HepG2 (cell line): ENCODE results near the gene AGAP1. TPM values are rescaled to one million over a fixed set of nuclear protein-coding genes. Genes with fewer than 3 reads are reported as not detected.

Source experiments
- ARNTL ChIP-seq: sonication (generic); formaldehyde crosslinking; IDR thresholded peaks from 2 replicates; pipeline ENCODE4 v1.4.0; 2020; ENCODE audit warnings: mild to moderate bottlenecking, missing genetic modification reagents
- BCLAF1 ChIP-seq: fragments of 450-650 bp; IDR thresholded peaks from 2 replicates; pipeline ENCODE4 v1.6.1; 2017; ENCODE audit warnings: mild to moderate bottlenecking
- NFE2L1 ChIP-seq: sonication (generic); formaldehyde crosslinking; IDR thresholded peaks from 2 replicates; pipeline ENCODE4 v1.4.0; 2020; ENCODE audit warnings: missing genetic modification reagents, mild to moderate bottlenecking, borderline replicate concordance
- NFYC ChIP-seq: IDR thresholded peaks from 2 replicates; pipeline ENCODE4 v1.6.1; 2016; ENCODE audit warnings: missing genetic modification reagents, missing compliant biosample characterization
- PAX8 ChIP-seq: sonication (generic); formaldehyde crosslinking; IDR thresholded peaks from 2 replicates; pipeline ENCODE4 v1.8.0; 2022; ENCODE audit warnings: mild to moderate bottlenecking, missing genetic modification reagents, borderline replicate concordance
- RBM39 ChIP-seq: fragments of 200-400 bp; formaldehyde crosslinking; IDR thresholded peaks from one replicate; pipeline ENCODE4 v1.6.1; 2018; ENCODE audit warnings: antibody characterized with exemption, mild to moderate bottlenecking, low read depth, low read length; ENCODE audit not compliant: poor library complexity, severe bottlenecking
- SMYD3 ChIP-seq: sonication (generic); formaldehyde crosslinking; IDR thresholded peaks from 2 replicates; pipeline ENCODE4 v1.8.1; 2023; ENCODE audit warnings: mild to moderate bottlenecking, missing genetic modification reagents
- ZNF101 ChIP-seq: sonication (generic); formaldehyde crosslinking; IDR thresholded peaks from 2 replicates; pipeline ENCODE4 v1.4.0; 2020; ENCODE audit warnings: mild to moderate bottlenecking, low read depth, missing genetic modification reagents, borderline replicate concordance
- ZNF180 ChIP-seq: sonication (generic); formaldehyde crosslinking; IDR thresholded peaks from 2 replicates; pipeline ENCODE4 v1.4.0; 2020; ENCODE audit warnings: low read depth, missing genetic modification reagents, borderline replicate concordance
- ZNF44 ChIP-seq: sonication (generic); formaldehyde crosslinking; IDR thresholded peaks from 2 replicates; pipeline ENCODE4 v1.5.1; 2020; ENCODE audit warnings: mild to moderate bottlenecking, missing genetic modification reagents
- ZNF530 ChIP-seq: sonication (generic); formaldehyde crosslinking; IDR thresholded peaks from 2 replicates; pipeline ENCODE4 v1.5.0; 2020; ENCODE audit warnings: low read depth, mild to moderate bottlenecking, missing genetic modification reagents
- polyA plus RNA-seq, 8 experiments: library from polyadenylated mRNA; depleted of rRNA in 3 of 8; stranded (reverse) in 7 of 8; unstranded in 1 of 8; fragments of >200 nt; fragmentation: Illumina TruSeq in 4 of 8; extraction: Trizol in 4 of 8; gene quantifications; 2 replicates each; pipeline versions ENCODE4 v1.2.1 to v1.2.3, GENCODE V29; 2011 to 2016; ENCODE audit warnings: low read depth in 4 of 8, missing spikeins in 1 of 8, mixed read lengths in 1 of 8; ENCODE audit not compliant: insufficient read depth in 1 of 8
- total RNA-seq, 5 experiments: library from RNA; depleted of rRNA; stranded (reverse); fragments of >200 nt; fragmentation: Illumina TruSeq; extraction: Trizol; gene quantifications; 2 replicates each; pipeline ENCODE4 v1.2.3, GENCODE V29; 2016; ENCODE audit warnings: low read depth in 1 of 5

Gene AGAP1
- total and polyA plus RNA-seq, 2 of the 13 experiments (the other 11 are each of a cell fraction or from before 2014, with no cell fraction given) = 21.2 to 32.7 TPM

GRCh38 chr2:235688511-235689426 lies 194.9 kb downstream of the AGAP1 start (continued):
- TF ChIP-seq ZNF101 (CRISPR knock-in tag) = no peak
- no peak for TF ChIP-seq SMYD3 (CRISPR knock-in tag)
- no peak for TF ChIP-seq ZNF44 (CRISPR knock-in tag)
- TF ChIP-seq PAX8 (CRISPR knock-in tag) = no peak
- no peak for TF ChIP-seq ZNF180 (CRISPR knock-in tag)
- TF ChIP-seq ARNTL (CRISPR knock-in tag) = no peak
- TF ChIP-seq NFE2L1 (CRISPR knock-in tag) = no peak
- TF ChIP-seq BCLAF1 = no peak
- no peak for TF ChIP-seq ZNF530 (CRISPR knock-in tag)
- TF ChIP-seq RBM39 = no peak
- TF ChIP-seq NFYC (CRISPR knock-in tag) = no peak
